Left lung (tissue), 10 donors: Measurements from ENCODE around the gene ARL6IP6. TPM values are rescaled to one million over a fixed set of nuclear protein-coding genes. Genes with fewer than 3 reads are reported as not detected.

Experiments
- ATAC-seq: fragments of 200-7000 bp; cut with Tn5 transposase; one replicate; pipeline ENCODE4 v1.9.1; 2020; ENCODE audit warnings: moderate library complexity
- DNase-seq, 4 donors: peaks; one replicate each; pipeline ENCODE4 v3.0.0-alpha.2; 2013 to 2020
- H3K27ac ChIP-seq, 2 donors: fragments of 200-600 bp; sonication (generic) in 1 of 2; one replicate each; pipeline versions ENCODE4 v1.5.0 to v1.8.0; 2020 to 2021
- H3K27me3 ChIP-seq, 2 donors: fragments of 200-600 bp; sonication (generic) in 1 of 2; one replicate each; pipeline versions ENCODE4 v1.5.0 to v1.8.0; 2020 to 2021
- H3K36me3 ChIP-seq, 2 donors: fragments of 200-600 bp; sonication (generic) in 1 of 2; one replicate each; pipeline versions ENCODE4 v1.5.0 to v1.8.0; 2020 to 2021
- H3K4me1 ChIP-seq, 2 donors: fragments of 200-600 bp; one replicate each; pipeline ENCODE4 v1.8.0; 2021
- H3K4me3 ChIP-seq, 2 donors: fragments of 200-600 bp; sonication (generic) in 1 of 2; one replicate each; pipeline versions ENCODE4 v1.5.0 to v1.8.0; 2020 to 2021; ENCODE audit warnings: mild to moderate bottlenecking in 1 of 2
- H3K9me3 ChIP-seq, 2 donors: fragments of 200-600 bp; sonication (generic) in 1 of 2; one replicate each; pipeline versions ENCODE4 v1.5.0 to v1.8.0; 2020 to 2021
- intact Hi-C, 2 donors: fragments of 100-400 bp; cut with DNase I; formaldehyde crosslinking; loops; one replicate each; pipeline versions ENCODE4 v1.11.2 to v1.14.2; 2022
- polyA plus RNA-seq, 6 donors: library from polyadenylated mRNA; unstranded; fragments of 120-200 nt; gene quantifications; one replicate each; pipeline ENCODE4 v1.2.1, GENCODE V29; 2013; ENCODE audit not compliant: insufficient read length in 6 of 6
- total RNA-seq, 2 donors: library from RNA; stranded (reverse); fragmentation: NEBNext Ultra II Directional; extraction: Animal tissue kit (Norgen Biotek cat#: 25700); gene quantifications; one replicate each; pipeline ENCODE4 v1.2.1, GENCODE V29; 2021
- TF ChIP-seq, protein P1 (sequence below), 2 donors: fragments of 200-600 bp; sonication (generic) in 1 of 2; IDR thresholded peaks; one replicate each; pipeline versions ENCODE4 v1.5.0 to v1.8.0; 2021; ENCODE audit warnings: antibody characterized with exemption in 2 of 2
- donor health status: DM: no; HTN: yes; CAD: no.
- donor health status: DM: no; HTN: no; CAD: no.

ARL6IP6 gene
- total and polyA plus RNA-seq, 8 donors, result 15.1 to 62.0 (median 51.9) TPM

GRCh38 chr2:152791979-152792378, 73.6 kb downstream of the ARL6IP6 start:
- no peaks in the 10 kb centered on the region for H3K4me1 ChIP-seq
- peaks cover 0 to 4% of the 10 kb centered on the region in 2 donors for H3K9me3 ChIP-seq
- DNase-seq (no peak), ATAC-seq (no peak)
- H3K36me3 ChIP-seq, result no peaks in the 10 kb centered on the region
- no peak overlapping the region for H3K4me3 ChIP-seq
- H3K27ac ChIP-seq, result no peak overlapping the region
- intact Hi-C loops, result no loop called here
- H3K27me3 ChIP-seq, result no peaks in the 10 kb centered on the region
- TF ChIP-seq, protein P1, sequence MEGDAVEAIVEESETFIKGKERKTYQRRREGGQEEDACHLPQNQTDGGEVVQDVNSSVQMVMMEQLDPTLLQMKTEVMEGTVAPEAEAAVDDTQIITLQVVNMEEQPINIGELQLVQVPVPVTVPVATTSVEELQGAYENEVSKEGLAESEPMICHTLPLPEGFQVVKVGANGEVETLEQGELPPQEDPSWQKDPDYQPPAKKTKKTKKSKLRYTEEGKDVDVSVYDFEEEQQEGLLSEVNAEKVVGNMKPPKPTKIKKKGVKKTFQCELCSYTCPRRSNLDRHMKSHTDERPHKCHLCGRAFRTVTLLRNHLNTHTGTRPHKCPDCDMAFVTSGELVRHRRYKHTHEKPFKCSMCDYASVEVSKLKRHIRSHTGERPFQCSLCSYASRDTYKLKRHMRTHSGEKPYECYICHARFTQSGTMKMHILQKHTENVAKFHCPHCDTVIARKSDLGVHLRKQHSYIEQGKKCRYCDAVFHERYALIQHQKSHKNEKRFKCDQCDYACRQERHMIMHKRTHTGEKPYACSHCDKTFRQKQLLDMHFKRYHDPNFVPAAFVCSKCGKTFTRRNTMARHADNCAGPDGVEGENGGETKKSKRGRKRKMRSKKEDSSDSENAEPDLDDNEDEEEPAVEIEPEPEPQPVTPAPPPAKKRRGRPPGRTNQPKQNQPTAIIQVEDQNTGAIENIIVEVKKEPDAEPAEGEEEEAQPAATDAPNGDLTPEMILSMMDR (IDR thresholded peaks at IDR 0.05), result no peak

DNA sequence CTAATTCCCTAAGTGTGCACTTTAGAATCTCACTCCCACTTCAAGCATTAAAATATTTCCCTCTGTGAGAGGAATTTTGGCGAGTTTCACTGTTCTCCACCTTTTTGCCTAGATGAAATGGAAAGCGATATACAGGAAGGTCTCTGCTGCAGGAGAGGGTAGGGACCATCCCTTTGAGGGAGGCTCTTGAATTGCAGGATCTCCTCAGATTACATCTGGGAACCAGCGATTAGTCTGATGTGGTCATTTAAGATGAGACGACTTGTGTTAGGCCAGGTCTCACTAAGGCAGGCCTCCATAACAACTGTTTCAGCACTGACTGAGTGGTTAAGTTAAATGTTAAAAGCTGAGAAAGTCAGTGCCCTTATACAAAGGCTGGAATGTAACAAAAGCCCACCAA, 74.6 kb downstream of the ARL6IP6 start:
- Histone ChIP-seq H3K4me1 (no peaks in the 10 kb centered on the region), H3K9me3 (peaks cover 0 to under 1% of the 10 kb centered on the region in 2 donors), H3K36me3 (no peaks in the 10 kb centered on the region), H3K27ac (no peak overlapping the region), H3K27me3 (no peaks in the 10 kb centered on the region), H3K4me3 (no peak overlapping the region)
- no peak for ATAC-seq
- TF ChIP-seq, protein P1 (IDR thresholded peaks at IDR 0.05), result no peak
- DNase-seq, result no peak
- intact Hi-C loops, result no loop called here

DNA sequence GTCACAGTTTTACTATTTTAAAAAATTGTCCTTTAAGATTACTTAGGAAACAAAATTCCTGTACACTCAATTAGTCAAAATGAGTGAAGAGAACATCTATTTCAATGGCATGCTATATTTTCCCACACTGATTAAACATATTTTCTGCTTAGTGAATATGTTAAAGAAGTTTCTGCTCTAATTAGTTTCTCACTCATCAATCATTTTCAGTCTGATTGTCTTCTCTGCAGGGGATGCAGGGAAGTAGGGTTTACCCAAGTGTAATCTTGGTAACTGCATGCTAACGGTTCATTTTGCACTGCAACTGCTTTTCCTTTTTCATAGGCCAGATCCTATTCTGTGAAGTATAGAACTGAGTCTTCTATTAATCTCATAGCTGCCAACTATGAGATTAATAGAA, 78.5 kb downstream of the ARL6IP6 start:
- intact Hi-C loops, result no loop called here
- H3K27ac ChIP-seq, result no peak overlapping the region

GRCh38 chr2:152804687-152805408, 86.4 kb downstream of the ARL6IP6 start:
- H3K27me3 ChIP-seq, result no peaks in the 10 kb centered on the region
- TF ChIP-seq, protein P1 (IDR thresholded peaks at IDR 0.05), result no peak
- H3K4me1 ChIP-seq, result no peaks in the 10 kb centered on the region
- H3K27ac ChIP-seq, result no peak overlapping the region
- ATAC-seq, result no peak
- H3K9me3 ChIP-seq, result no peaks in the 10 kb centered on the region
- DNase-seq, result no peak
- intact Hi-C loops, result no loop called here
- H3K36me3 ChIP-seq, result no peaks in the 10 kb centered on the region
- H3K4me3 ChIP-seq, result no peak overlapping the region

More for the DNA sequence above, 78.5 kb downstream of the ARL6IP6 start:
- Histone ChIP-seq H3K9me3 (no peaks in the 10 kb centered on the region), H3K36me3 (no peaks in the 10 kb centered on the region), H3K27me3 (no peaks in the 10 kb centered on the region), H3K4me3 (no peak overlapping the region), H3K4me1 (no peaks in the 10 kb centered on the region)
- DNase-seq (no peak), ATAC-seq (no peak)
- TF ChIP-seq, protein P1 (IDR thresholded peaks at IDR 0.05), result no peak

- H3K27ac ChIP-seq, result no peak overlapping the region
- H3K36me3 ChIP-seq, result no peaks in the 10 kb centered on the region
- no peak overlapping the region for H3K4me3 ChIP-seq
- H3K27me3 ChIP-seq, result no peaks in the 10 kb centered on the region
- H3K9me3 ChIP-seq, result peaks cover 0 to 20% of the 10 kb centered on the region in 2 donors
- intact Hi-C loops, result no loop called here
- TF ChIP-seq, protein P1 (IDR thresholded peaks at IDR 0.05), result no peak
- ATAC-seq (no peak), DNase-seq (no peak)
- no peaks in the 10 kb centered on the region for H3K4me1 ChIP-seq
Observed at GRCh38 chr2:152811916-152812315, 93.5 kb downstream of the ARL6IP6 start.

Other genes with a start within 250 kb of the ARL6IP6 start
- gene PRPF40A, start 1.2 kb upstream of the ARL6IP6 start, total RNA-seq, result 10 to 100 TPM; 68.8 to 85.1 TPM
- gene PRPF40A, start 1.2 kb upstream of the ARL6IP6 start, polyA plus RNA-seq, result 100 to 1,000 TPM; 125 to 165 (median 138) TPM